Naive B cell (primary cell): Measurements from ENCODE around the gene TRMT10A. TPM values are rescaled to one million over a fixed set of nuclear protein-coding genes. Genes with fewer than 3 reads are reported as not detected.
"Not testable (repeated sequence)": the region's sequence is repeated elsewhere in the genome, so short reads cannot be mapped to it uniquely, and the experiment has no call there.

Source experiments
- ATAC-seq, 2 donors: fragments of 150-1000 bp; cut with Tn5 transposase; 2 replicates each; pipeline ENCODE4 v1.10.0; 2021; ENCODE audit warnings: low read depth in 2 of 2, mild to moderate bottlenecking in 2 of 2, moderate library complexity in 2 of 2
- DNase-seq: peaks from one replicate; pipeline ENCODE4 v3.0.0; 2022
- H3K27ac Mint-ChIP-seq, 6 donors: one replicate each; pipeline ENCODE4 v1.8.0; 2020 to 2022; ENCODE audit warnings: mild to moderate bottlenecking in 6 of 6, mixed read lengths in 6 of 6, moderate library complexity in 5 of 6, inconsistent platforms in 2 of 6
- H3K27me3 Mint-ChIP-seq, 3 donors: one replicate each; pipeline ENCODE4 v1.8.0; 2021 to 2022; ENCODE audit warnings: mixed read lengths in 3 of 3, mild to moderate bottlenecking in 1 of 3
- H3K36me3 Mint-ChIP-seq, 2 donors: one replicate each; pipeline ENCODE4 v1.8.0; 2020 to 2022; ENCODE audit warnings: mixed read lengths in 2 of 2, inconsistent platforms in 1 of 2, mild to moderate bottlenecking in 1 of 2
- H3K4me1 Mint-ChIP-seq, 3 donors: one replicate each; pipeline ENCODE4 v1.8.0; 2020 to 2022; ENCODE audit warnings: mixed read lengths in 3 of 3, inconsistent platforms in 1 of 3, mild to moderate bottlenecking in 1 of 3, moderate library complexity in 1 of 3
- H3K4me3 Mint-ChIP-seq, 8 donors: one replicate each; pipeline ENCODE4 v1.8.0; 2020 to 2022; ENCODE audit warnings: mild to moderate bottlenecking in 8 of 8, mixed read lengths in 8 of 8, moderate library complexity in 8 of 8, inconsistent platforms in 2 of 8
- H3K9me3 Mint-ChIP-seq, 7 donors: one replicate each; pipeline ENCODE4 v1.8.0; 2020 to 2022; ENCODE audit warnings: mixed read lengths in 7 of 7, mild to moderate bottlenecking in 5 of 7, inconsistent platforms in 2 of 7, moderate library complexity in 1 of 7
- polyA plus RNA-seq, 6 donors: library from polyadenylated mRNA; unstranded; fragments of 300-500 nt; fragmentation: Illumina TruSeq; gene quantifications; one replicate each; pipeline ENCODE4 v1.2.3, GENCODE V29; 2021; ENCODE audit warnings: low read depth in 6 of 6

The TRMT10A gene
- polyA plus RNA-seq, 6 donors from 2014 or later, result 2.6 to 5.6 (median 3.2) TPM; not detected in 1

GRCh38 chr4:99585516-99585915, 21.7 kb upstream of the TRMT10A start:
- no peaks in the 10 kb centered on the region for H3K36me3 Mint-ChIP-seq
- H3K27ac Mint-ChIP-seq, result no peak overlapping the region
- H3K9me3 Mint-ChIP-seq, result no peaks in the 10 kb centered on the region
- no peaks in the 10 kb centered on the region for H3K4me1 Mint-ChIP-seq
- H3K4me3 Mint-ChIP-seq, result no peak overlapping the region
- DNase-seq, result no peak
- ATAC-seq, result no peak
- H3K27me3 Mint-ChIP-seq, result peaks cover 18 to 43% (median 21%) of the 10 kb centered on the region in 3 donors

- Mint-ChIP-seq H3K36me3 (no peaks in the 10 kb centered on the region), H3K9me3 (no peaks in the 10 kb centered on the region), H3K27ac (no peak overlapping the region), H3K4me3 (no peak overlapping the region), H3K4me1 (peaks cover 4 to 11% (median 8%) of the 10 kb centered on the region in 3 donors), H3K27me3 (peaks cover 21 to 42% (median 32%) of the 10 kb centered on the region in 3 donors)
- ATAC-seq, result no peak
- DNase-seq, result no peak
These were observed 14.9 kb upstream of the TRMT10A start for GRCh38 chr4:99578714-99579113.

DNA sequence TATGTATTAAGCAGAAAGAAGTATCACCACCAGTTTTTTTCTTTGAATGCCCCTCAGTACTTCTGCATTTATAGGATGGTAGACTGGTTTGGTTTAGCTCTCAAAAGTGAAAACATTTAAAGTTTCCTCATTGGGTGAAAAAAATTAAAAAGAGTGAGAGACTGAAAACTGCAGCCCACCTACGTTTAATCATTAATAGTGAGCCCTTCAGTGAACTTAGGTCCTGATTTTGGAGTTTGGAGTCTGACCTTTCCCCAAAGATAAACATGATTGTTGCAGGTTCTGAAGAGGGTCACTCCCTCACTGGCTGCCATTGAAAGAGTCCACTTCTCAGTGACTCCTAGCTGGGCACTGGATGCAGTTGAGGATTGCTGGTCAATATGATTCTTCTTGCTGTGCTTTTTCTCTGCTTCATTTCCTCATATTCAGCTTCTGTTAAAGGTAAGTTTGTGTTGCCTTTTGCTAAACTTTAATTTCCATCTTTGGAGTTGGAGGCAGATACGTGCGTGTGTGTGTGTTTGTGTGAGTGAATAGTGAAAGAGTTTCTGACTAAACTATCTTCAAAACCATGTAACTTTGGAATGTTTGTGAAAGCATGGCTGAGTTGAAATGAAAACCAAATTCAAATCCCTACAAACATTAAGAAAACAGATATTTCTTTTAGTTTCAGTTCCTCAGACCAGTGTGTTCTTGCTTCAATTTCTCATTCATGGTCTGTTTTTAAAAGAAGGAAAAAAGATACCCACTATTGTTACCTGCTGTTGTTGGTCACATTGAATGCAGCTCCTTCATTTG, 10.9 kb upstream of the TRMT10A start, which contains the start of gene MTTP:
Gene MTTP, plus strand, starts transcription at position 295 of the 795 bp plus-strand sequence. Its CDS starts 86 bp downstream, at position 381.
- Mint-ChIP-seq H3K27me3 (peaks cover 20 to 45% (median 38%) of the 10 kb centered on the region in 3 donors), H3K36me3 (no peaks in the 10 kb centered on the region), H3K4me1 (peaks cover 4 to 11% (median 8%) of the 10 kb centered on the region in 3 donors), H3K27ac (peak within 1 kb of the TSS in 4 of 6 donors; percentile 77 to 88 (median 82)), H3K9me3 (no peaks in the 10 kb centered on the region), H3K4me3 (peak within 1 kb of the TSS in 6 of 8 donors; percentile 1 to 44 (median 30))
- no peak for DNase-seq
- ATAC-seq, result peak; percentile 64 to 67

GRCh38 chr4:99573735-99574368, 10.0 kb upstream of the TRMT10A start:
- peaks cover 4 to 11% (median 8%) of the 10 kb centered on the region in 3 donors for H3K4me1 Mint-ChIP-seq
- no peak overlapping the region for H3K27ac Mint-ChIP-seq
- H3K36me3 Mint-ChIP-seq, result no peaks in the 10 kb centered on the region
- peaks cover 16 to 46% (median 36%) of the 10 kb centered on the region in 3 donors for H3K27me3 Mint-ChIP-seq
- no peak for ATAC-seq
- H3K9me3 Mint-ChIP-seq, result no peaks in the 10 kb centered on the region
- DNase-seq, result no peak
- no peak overlapping the region for H3K4me3 Mint-ChIP-seq

DNA sequence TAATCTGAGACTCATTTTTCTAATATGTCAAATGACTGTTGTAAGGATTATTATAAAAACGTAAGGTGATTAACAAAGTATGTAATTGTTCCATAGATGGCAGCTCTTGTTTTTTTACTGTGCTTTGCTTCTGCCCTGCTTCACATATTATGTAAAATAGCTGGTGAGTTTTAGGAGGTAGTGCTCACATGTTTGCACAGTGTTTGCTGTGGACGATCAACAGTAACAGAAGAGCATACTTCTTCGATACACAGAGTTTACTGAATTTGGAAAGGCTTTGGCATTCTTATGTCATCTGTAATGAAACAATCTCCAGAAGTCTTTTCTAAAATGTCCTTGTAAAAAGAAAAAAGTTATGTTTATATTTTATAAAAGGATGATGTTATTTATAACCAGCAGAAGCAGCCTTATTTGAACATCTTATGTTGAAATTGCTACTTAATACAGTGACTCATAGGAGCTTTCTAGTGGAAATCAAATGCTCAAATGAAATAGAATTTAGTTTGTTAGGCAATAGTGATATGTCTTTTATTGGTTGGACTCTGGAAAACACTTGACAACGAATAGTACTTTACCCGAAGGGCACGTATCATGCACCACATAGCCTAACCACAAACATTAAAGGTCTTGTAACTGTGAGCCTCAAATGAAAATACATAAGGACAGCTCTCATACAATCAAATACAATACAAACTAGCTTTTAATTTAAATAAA, 8.8 kb upstream of the TRMT10A start:
- ATAC-seq (no peak), DNase-seq (no peak)
- Mint-ChIP-seq H3K9me3 (no peaks in the 10 kb centered on the region), H3K36me3 (no peaks in the 10 kb centered on the region), H3K27ac (no peak overlapping the region), H3K27me3 (peaks cover 21 to 46% (median 43%) of the 10 kb centered on the region in 3 donors), H3K4me3 (no peak overlapping the region), H3K4me1 (peaks cover 4 to 11% (median 8%) of the 10 kb centered on the region in 3 donors)

- Mint-ChIP-seq H3K9me3 (no peaks in the 10 kb centered on the region), H3K27me3 (peaks cover 26 to 51% (median 44%) of the 10 kb centered on the region in 3 donors), H3K4me1 (peaks cover 4 to 11% (median 8%) of the 10 kb centered on the region in 3 donors), H3K4me3 (no peak overlapping the region), H3K27ac (no peak overlapping the region), H3K36me3 (no peaks in the 10 kb centered on the region)
- ATAC-seq (no peak), DNase-seq (no peak)
These were observed 8.0 kb upstream of the TRMT10A start for GRCh38 chr4:99571883-99572282.

DNA sequence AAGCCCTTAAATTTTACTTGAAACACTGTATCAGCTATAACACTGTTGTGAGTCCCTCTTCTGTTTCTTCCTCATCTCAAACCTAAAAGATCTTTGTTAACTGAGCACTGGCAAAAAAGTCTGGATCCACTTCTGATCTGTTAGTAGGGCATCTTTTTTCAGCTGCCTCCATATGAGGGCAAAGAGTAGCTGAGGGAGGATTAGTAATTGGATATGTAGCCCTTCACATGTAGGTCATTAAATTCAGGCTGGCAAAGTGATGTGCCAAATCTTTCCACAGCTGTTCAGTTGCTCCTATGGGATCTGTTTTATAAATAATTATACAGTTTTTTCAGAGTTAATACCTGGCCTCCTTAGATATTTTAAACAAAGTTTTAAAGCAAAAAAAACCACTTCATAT, 1.1 kb upstream of the TRMT10A start:
- Mint-ChIP-seq H3K27ac (peak overlapping the region in 1 of 6 donors; percentile 11), H3K4me1 (peaks cover 4 to 20% (median 8%) of the 10 kb centered on the region in 3 donors), H3K4me3 (peak overlapping the region in 6 of 8 donors; percentile 23 to 96 (median 46)), H3K9me3 (no peaks in the 10 kb centered on the region), H3K27me3 (peaks cover 29 to 48% (median 41%) of the 10 kb centered on the region in 3 donors), H3K36me3 (peaks cover 0 to 8% of the 10 kb centered on the region in 2 donors)
- ATAC-seq (no peak), DNase-seq (no peak)

DNA sequence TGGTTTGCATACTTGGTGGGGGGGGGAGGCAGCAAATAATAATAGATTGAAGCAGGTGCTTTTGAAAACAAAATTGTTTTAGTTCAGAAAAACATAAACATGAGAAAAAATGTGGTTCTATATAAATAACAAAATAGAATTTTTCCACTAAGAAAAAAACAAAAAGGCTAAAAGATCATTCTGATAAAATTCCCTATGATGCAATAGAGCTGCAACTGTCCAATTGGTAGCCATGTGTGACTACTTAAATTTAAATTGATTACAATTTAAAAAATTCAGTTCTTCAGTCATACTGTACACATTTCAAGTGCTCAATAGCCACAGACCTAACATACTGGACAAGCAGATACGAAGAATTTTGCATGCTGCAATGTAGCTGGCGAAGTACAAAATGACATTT, 11.0 kb downstream of the TRMT10A start:
- no peaks in the 10 kb centered on the region for H3K9me3 Mint-ChIP-seq
- no peak for DNase-seq
- no peaks in the 10 kb centered on the region for H3K4me1 Mint-ChIP-seq
- H3K4me3 Mint-ChIP-seq, result no peak overlapping the region
- no peaks in the 10 kb centered on the region for H3K27me3 Mint-ChIP-seq
- peaks cover 0 to 20% of the 10 kb centered on the region in 2 donors for H3K36me3 Mint-ChIP-seq
- no peak for ATAC-seq
- no peak overlapping the region for H3K27ac Mint-ChIP-seq

GRCh38 chr4:99540277-99540939, 23.4 kb downstream of the TRMT10A start:
- DNase-seq (no peak), ATAC-seq (no peak)
- H3K36me3 Mint-ChIP-seq, result peaks cover 0 to 8% of the 10 kb centered on the region in 2 donors
- peaks cover 0 to 23% (median 5%) of the 10 kb centered on the region in 7 donors for H3K9me3 Mint-ChIP-seq
- H3K4me1 Mint-ChIP-seq, result no peaks in the 10 kb centered on the region
- no peak overlapping the region for H3K4me3 Mint-ChIP-seq
- H3K27ac Mint-ChIP-seq, result no peak overlapping the region
- peaks cover 4 to 20% (median 18%) of the 10 kb centered on the region in 3 donors for H3K27me3 Mint-ChIP-seq

DNA sequence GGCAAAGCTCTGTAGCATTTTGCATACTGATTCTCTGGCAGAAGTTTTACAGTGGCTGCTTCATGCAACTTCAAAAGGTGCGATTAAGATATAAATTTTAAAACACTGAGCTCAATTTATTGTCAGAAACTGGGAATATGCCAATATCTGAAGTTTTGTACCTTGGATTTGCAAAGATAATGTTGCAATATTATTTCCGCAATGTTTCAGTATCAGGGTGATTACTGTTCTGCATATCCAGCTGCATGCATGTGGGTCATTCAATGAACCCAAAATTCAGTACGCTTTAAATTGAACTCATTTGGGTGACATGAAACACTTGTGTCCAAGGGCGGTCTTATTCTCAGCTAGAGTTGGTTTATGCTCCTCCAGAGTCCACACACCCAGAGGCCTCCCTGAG, 26.2 kb downstream of the TRMT10A start:
- no peaks in the 10 kb centered on the region for H3K36me3 Mint-ChIP-seq
- H3K27me3 Mint-ChIP-seq, result peaks cover 0 to 29% (median 27%) of the 10 kb centered on the region in 3 donors
- DNase-seq (no peak), ATAC-seq (no peak)
- no peak overlapping the region for H3K27ac Mint-ChIP-seq
- no peak overlapping the region for H3K4me3 Mint-ChIP-seq
- H3K4me1 Mint-ChIP-seq, result no peaks in the 10 kb centered on the region
- peaks cover 0 to 12% (median 5%) of the 10 kb centered on the region in 7 donors for H3K9me3 Mint-ChIP-seq

DNA sequence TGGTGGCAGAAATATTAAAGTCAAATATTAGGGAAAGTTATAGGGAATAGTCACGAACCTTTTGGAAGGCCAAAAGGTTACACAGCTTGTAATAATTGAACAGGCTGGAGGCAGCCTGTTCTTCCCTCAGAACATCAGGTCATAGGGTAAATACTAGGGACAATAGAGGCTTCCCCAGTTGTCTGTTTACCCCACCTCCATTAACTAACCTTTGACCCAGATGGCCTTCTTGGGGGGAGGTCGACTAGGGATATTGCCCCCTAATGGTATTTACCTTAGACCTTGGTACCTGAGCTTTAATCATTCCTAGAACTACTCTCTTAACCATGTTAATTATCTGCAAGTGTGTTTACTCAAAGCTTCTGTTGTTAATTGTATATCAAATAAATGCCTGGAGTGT, 27.0 kb downstream of the TRMT10A start:
- no peaks in the 10 kb centered on the region for H3K4me1 Mint-ChIP-seq
- no peaks in the 10 kb centered on the region for H3K36me3 Mint-ChIP-seq
- ATAC-seq, result no peak
- H3K27ac Mint-ChIP-seq, result no peak overlapping the region
- H3K9me3 Mint-ChIP-seq, result peaks cover 0 to 12% (median 3%) of the 10 kb centered on the region in 7 donors
- H3K4me3 Mint-ChIP-seq, result no peak overlapping the region
- H3K27me3 Mint-ChIP-seq, result peaks cover 5 to 35% (median 33%) of the 10 kb centered on the region in 3 donors
- no peak for DNase-seq

- Mint-ChIP-seq H3K36me3 (no peaks in the 10 kb centered on the region), H3K27me3 (peaks cover 5 to 35% (median 33%) of the 10 kb centered on the region in 3 donors), H3K4me3 (no peak overlapping the region), H3K9me3 (peaks cover 0 to 12% (median 3%) of the 10 kb centered on the region in 7 donors), H3K4me1 (no peaks in the 10 kb centered on the region), H3K27ac (no peak overlapping the region)
- ATAC-seq (no peak), DNase-seq (no peak)
These were observed 27.6 kb downstream of the TRMT10A start for GRCh38 chr4:99536271-99536670.

GRCh38 chr4:99534699-99535098, 29.1 kb downstream of the TRMT10A start:
- H3K27ac Mint-ChIP-seq, ATAC-seq, H3K36me3 Mint-ChIP-seq, H3K4me1 Mint-ChIP-seq, DNase-seq, H3K4me3 Mint-ChIP-seq: not testable (repeated sequence)
- H3K9me3 Mint-ChIP-seq, result peaks cover 0 to 12% (median 3%) of the 10 kb centered on the region in 7 donors
- peaks cover 14 to 42% (median 39%) of the 10 kb centered on the region in 3 donors for H3K27me3 Mint-ChIP-seq
